Hepatocyte (in vitro differentiated cells): ENCODE results near the gene NPY4R.
"Not testable (repeated sequence)": the region's sequence is repeated elsewhere in the genome, so short reads cannot be mapped to it uniquely, and the experiment has no call there.

Experiments used
- EZH2phosphoT487 ChIP-seq: fragments of 200-600 bp; sonication (generic); IDR thresholded peaks from one replicate; pipeline ENCODE4 v1.6.1; 2018; ENCODE audit warnings: antibody characterized with exemption, mild to moderate bottlenecking, low read depth, moderate library complexity; ENCODE audit not compliant: unreplicated experiment, severe bottlenecking
- TF ChIP-seq, protein P1 (sequence below): fragments of 200-600 bp; sonication (generic); IDR thresholded peaks from 2 replicates; pipeline ENCODE4 v1.5.1; 2016; ENCODE audit warnings: antibody characterized with exemption, mild to moderate bottlenecking; ENCODE audit not compliant: poor library complexity

- not testable (repeated sequence) for TF ChIP-seq EZH2phosphoT487
- TF ChIP-seq, protein P1, sequence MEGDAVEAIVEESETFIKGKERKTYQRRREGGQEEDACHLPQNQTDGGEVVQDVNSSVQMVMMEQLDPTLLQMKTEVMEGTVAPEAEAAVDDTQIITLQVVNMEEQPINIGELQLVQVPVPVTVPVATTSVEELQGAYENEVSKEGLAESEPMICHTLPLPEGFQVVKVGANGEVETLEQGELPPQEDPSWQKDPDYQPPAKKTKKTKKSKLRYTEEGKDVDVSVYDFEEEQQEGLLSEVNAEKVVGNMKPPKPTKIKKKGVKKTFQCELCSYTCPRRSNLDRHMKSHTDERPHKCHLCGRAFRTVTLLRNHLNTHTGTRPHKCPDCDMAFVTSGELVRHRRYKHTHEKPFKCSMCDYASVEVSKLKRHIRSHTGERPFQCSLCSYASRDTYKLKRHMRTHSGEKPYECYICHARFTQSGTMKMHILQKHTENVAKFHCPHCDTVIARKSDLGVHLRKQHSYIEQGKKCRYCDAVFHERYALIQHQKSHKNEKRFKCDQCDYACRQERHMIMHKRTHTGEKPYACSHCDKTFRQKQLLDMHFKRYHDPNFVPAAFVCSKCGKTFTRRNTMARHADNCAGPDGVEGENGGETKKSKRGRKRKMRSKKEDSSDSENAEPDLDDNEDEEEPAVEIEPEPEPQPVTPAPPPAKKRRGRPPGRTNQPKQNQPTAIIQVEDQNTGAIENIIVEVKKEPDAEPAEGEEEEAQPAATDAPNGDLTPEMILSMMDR = not testable (repeated sequence)
Measured at GRCh38 chr10:46440942-46441341, 24.8 kb downstream of the NPY4R start.
